Sigmoid colon (tissue), 7 donors: ENCODE measurements around the gene SIDT1. TPM values are rescaled to one million over a fixed set of nuclear protein-coding genes. Genes with fewer than 3 reads are reported as not detected.

Experiments
- DNase-seq: peaks from one replicate; pipeline ENCODE4 v3.0.0-alpha.2; 2019
- H3K27ac ChIP-seq, 4 donors: fragments of 200-600 bp; sonication (generic); one replicate each; pipeline ENCODE4 v1.5.1; 2016 to 2019; ENCODE audit warnings: mild to moderate bottlenecking in 1 of 4
- H3K27me3 ChIP-seq, 3 donors: fragments of 200-600 bp; sonication (generic); one replicate each; pipeline ENCODE4 v1.5.1; 2019; ENCODE audit warnings: mild to moderate bottlenecking in 1 of 3
- H3K36me3 ChIP-seq, 4 donors: fragments of 200-600 bp; sonication (generic); one replicate each; pipeline ENCODE4 v1.5.1; 2016 to 2019
- H3K4me1 ChIP-seq, 4 donors: fragments of 200-600 bp; sonication (generic); one replicate each; pipeline ENCODE4 v1.5.1; 2017 to 2019
- H3K4me3 ChIP-seq, 4 donors: fragments of 200-600 bp; sonication (generic); one replicate each; pipeline ENCODE4 v1.5.1; 2017 to 2019; ENCODE audit warnings: mild to moderate bottlenecking in 2 of 4, moderate library complexity in 1 of 4
- H3K9me3 ChIP-seq, 4 donors: fragments of 200-600 bp in 3 of 4; sonication (generic) in 3 of 4; one replicate each; pipeline versions ENCODE4 v1.5.1 to v1.6.1; 2013 to 2019
- EP300 ChIP-seq, 4 donors: sonication (generic); formaldehyde crosslinking; IDR thresholded peaks; one replicate each; pipeline ENCODE4 v1.6.1; 2017; ENCODE audit warnings: antibody characterized with exemption in 4 of 4
- POLR2A ChIP-seq, 2 donors: fragments of 450-650 bp; IDR thresholded peaks; one replicate each; pipeline ENCODE4 v1.6.1; 2016; ENCODE audit warnings: antibody characterized with exemption in 2 of 2, mild to moderate bottlenecking in 2 of 2, moderate library complexity in 2 of 2
- POLR2AphosphoS5 ChIP-seq, 4 donors: sonication (generic); formaldehyde crosslinking; IDR thresholded peaks; one replicate each; pipeline ENCODE4 v1.6.1; 2017; ENCODE audit warnings: antibody characterized with exemption in 4 of 4
- WGBS, 2 donors: extraction: QIAGEN DNeasy Blood & Tissue Kit; methylation state at CpG; one replicate each; pipeline ENCODE4 v1.1.7; 2013; 5-methylcytosine and 5-hydroxymethylcytosine counted together
- intact Hi-C: fragments of 100-400 bp; cut with DNase I; formaldehyde crosslinking; loops from one replicate; pipeline ENCODE4 v1.15.1; 2023
- polyA plus RNA-seq, 3 donors: library from polyadenylated mRNA; stranded (reverse); fragments of 200-250 nt; gene quantifications; one replicate each; pipeline ENCODE4 v1.2.3, GENCODE V29; 2013
- total RNA-seq, 4 donors: library from RNA; depleted of rRNA; stranded (reverse); fragments of >200 nt; gene quantifications; one replicate each; pipeline ENCODE4 v1.1.0, GENCODE V29; 2016
- TF ChIP-seq, protein P1 (sequence below), 4 experiments: fragments of 450-650 bp in 3 of 4; fragments of 200-600 bp in 1 of 4; IDR thresholded peaks; one replicate each; pipeline ENCODE4 v1.5.1; 2016 to 2019; ENCODE audit warnings: antibody characterized with exemption in 4 of 4, mild to moderate bottlenecking in 3 of 4, moderate library complexity in 2 of 4
- donor health status: healthy with polysubstance abuse.
- donor health status: Bipolar disorder and iron deficiency.
- donor health status: healthy.

The SIDT1 gene
- total and polyA plus RNA-seq, 7 donors: 0.49 to 16.7 (median 1.4) TPM

DNA sequence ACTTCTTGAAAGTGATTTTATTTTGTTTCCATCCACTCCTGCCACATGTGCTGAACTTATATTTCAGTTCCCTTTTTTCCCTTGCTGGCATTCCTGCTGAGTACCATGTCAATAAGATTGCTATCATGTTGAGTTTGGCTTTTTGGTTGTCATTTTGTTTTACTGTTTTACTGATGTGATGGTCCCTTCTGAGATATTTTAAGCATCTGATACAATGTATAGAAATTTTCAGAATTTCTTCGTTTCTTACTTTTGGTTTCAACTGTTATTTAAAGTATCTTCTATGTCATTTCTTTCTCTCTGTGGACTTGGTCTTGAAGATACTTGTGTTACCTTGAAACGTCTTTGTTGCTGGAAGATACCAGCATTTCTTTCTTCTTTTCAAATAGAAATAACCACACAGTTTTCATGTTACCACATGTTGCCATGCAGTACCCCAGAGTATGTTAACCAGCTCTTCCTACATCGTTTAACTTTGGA lies 14.1 kb downstream of the SIDT1 start:
- no peak overlapping the region for H3K4me3 ChIP-seq
- no peaks in the 10 kb centered on the region for H3K27me3 ChIP-seq
- no peaks in the 10 kb centered on the region for H3K4me1 ChIP-seq
- no peak overlapping the region for H3K27ac ChIP-seq
- no peak for TF ChIP-seq POLR2AphosphoS5 (IDR thresholded peaks at IDR 0.05)
- no peak for TF ChIP-seq EP300 (IDR thresholded peaks at IDR 0.05)
- TF ChIP-seq, protein P1, sequence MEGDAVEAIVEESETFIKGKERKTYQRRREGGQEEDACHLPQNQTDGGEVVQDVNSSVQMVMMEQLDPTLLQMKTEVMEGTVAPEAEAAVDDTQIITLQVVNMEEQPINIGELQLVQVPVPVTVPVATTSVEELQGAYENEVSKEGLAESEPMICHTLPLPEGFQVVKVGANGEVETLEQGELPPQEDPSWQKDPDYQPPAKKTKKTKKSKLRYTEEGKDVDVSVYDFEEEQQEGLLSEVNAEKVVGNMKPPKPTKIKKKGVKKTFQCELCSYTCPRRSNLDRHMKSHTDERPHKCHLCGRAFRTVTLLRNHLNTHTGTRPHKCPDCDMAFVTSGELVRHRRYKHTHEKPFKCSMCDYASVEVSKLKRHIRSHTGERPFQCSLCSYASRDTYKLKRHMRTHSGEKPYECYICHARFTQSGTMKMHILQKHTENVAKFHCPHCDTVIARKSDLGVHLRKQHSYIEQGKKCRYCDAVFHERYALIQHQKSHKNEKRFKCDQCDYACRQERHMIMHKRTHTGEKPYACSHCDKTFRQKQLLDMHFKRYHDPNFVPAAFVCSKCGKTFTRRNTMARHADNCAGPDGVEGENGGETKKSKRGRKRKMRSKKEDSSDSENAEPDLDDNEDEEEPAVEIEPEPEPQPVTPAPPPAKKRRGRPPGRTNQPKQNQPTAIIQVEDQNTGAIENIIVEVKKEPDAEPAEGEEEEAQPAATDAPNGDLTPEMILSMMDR (IDR thresholded peaks at IDR 0.05): no peak
- no peak for TF ChIP-seq POLR2A (IDR thresholded peaks at IDR 0.05)
- intact Hi-C loops: no loop called here
- no peaks in the 10 kb centered on the region for H3K36me3 ChIP-seq
- WGBS, 2 donors: 63 to 83% methylated on average over 3 of the region's 3 CpGs
- DNase-seq: no peak
- peaks cover 0 to 3% (median 1%) of the 10 kb centered on the region in 4 donors for H3K9me3 ChIP-seq

DNA sequence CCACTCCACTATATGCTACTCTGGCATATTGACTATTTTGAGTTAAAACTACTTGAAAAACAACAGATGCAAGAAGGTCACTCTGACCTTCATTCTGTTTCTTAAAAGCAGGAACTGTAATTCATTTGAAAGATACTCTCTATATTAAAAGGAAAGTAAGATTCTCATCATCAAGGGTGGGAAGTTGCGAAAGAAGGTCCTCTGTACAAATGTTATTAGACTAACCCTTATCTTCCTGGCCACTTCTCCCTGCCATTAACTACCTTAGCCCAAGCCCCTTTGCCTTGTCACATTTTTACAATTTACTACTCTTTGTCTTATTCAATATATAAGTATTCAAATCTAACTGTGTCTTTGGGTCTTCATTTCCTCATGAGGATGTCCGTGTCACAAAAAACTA lies 16.1 kb downstream of the SIDT1 start:
- no peak overlapping the region for H3K4me3 ChIP-seq
- DNase-seq: no peak
- no peaks in the 10 kb centered on the region for H3K36me3 ChIP-seq
- 96 to 98% methylated on average over 2 of the region's 2 CpGs for WGBS, 2 donors
- H3K4me1 ChIP-seq: no peaks in the 10 kb centered on the region
- H3K9me3 ChIP-seq: peaks cover 0 to 3% (median 0%) of the 10 kb centered on the region in 4 donors
- TF ChIP-seq, protein P1 (IDR thresholded peaks at IDR 0.05): no peak
- TF ChIP-seq POLR2AphosphoS5 (IDR thresholded peaks at IDR 0.05) (no peak), POLR2A (IDR thresholded peaks at IDR 0.05) (no peak), EP300 (IDR thresholded peaks at IDR 0.05) (no peak)
- no peak overlapping the region for H3K27ac ChIP-seq
- intact Hi-C loops: no loop called here
- no peaks in the 10 kb centered on the region for H3K27me3 ChIP-seq

DNA sequence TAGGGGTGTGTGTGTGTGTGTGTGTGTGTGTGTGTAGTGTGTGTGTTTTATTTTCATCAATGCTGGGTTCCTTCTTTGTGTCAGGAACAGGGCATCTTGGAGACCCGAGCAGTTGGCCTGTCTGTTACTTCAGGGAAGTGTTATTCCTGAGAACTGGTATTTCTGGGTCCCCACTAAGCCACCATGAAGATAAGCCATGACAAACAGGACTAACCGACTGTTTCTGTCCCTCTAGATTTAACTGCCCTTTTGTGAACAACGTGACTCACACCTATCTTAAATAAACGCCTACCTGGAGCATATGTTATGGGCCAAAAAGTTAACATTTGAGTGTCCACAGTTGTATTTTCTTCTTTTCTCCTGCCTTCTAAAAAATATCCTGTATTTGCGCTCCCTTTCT lies 19.5 kb downstream of the SIDT1 start:
- intact Hi-C loops: no loop called here
- no peaks in the 10 kb centered on the region for H3K4me1 ChIP-seq
- WGBS, 2 donors: 32 to 71% methylated on average over 5 of the region's 5 CpGs
- H3K4me3 ChIP-seq: no peak overlapping the region
- no peak overlapping the region for H3K27ac ChIP-seq
- DNase-seq: no peak
- peaks cover 0 to 3% (median 0%) of the 10 kb centered on the region in 4 donors for H3K9me3 ChIP-seq
- no peaks in the 10 kb centered on the region for H3K27me3 ChIP-seq
- H3K36me3 ChIP-seq: no peaks in the 10 kb centered on the region
- TF ChIP-seq, protein P1 (IDR thresholded peaks at IDR 0.05): no peak
- TF ChIP-seq POLR2A (IDR thresholded peaks at IDR 0.05) (no peak), EP300 (IDR thresholded peaks at IDR 0.05) (no peak), POLR2AphosphoS5 (IDR thresholded peaks at IDR 0.05) (no peak)

DNA sequence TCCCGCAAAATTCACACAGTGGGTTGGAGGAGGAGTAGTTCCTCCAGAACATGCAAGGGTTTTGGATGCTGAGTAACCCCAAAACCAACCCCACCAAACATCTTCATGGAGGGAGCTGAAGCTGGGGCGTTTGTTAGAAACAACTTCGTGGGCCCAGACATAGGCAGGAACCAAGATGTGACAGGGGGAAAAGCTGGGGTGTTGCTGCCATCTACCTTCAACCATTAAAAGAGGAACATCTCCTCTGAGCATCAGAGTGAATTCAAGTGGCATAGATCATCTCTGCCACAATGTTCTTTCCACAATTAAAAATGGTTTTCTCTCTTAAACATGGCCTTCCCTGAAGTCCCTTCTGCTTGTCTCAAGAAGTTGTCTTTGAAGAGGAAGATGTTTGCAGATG lies 20.5 kb downstream of the SIDT1 start:
- no peak overlapping the region for H3K27ac ChIP-seq
- DNase-seq: no peak
- peaks cover 0 to 3% (median 0%) of the 10 kb centered on the region in 4 donors for H3K9me3 ChIP-seq
- H3K4me1 ChIP-seq: no peaks in the 10 kb centered on the region
- no peak overlapping the region for H3K4me3 ChIP-seq
- WGBS, 2 donors: 73 to 91% methylated on average over 3 of the region's 3 CpGs
- TF ChIP-seq, protein P1 (IDR thresholded peaks at IDR 0.05): no peak
- TF ChIP-seq POLR2A (IDR thresholded peaks at IDR 0.05) (no peak), POLR2AphosphoS5 (IDR thresholded peaks at IDR 0.05) (no peak), EP300 (IDR thresholded peaks at IDR 0.05) (no peak)
- H3K27me3 ChIP-seq: no peaks in the 10 kb centered on the region
- H3K36me3 ChIP-seq: no peaks in the 10 kb centered on the region
- intact Hi-C loops: no loop called here

DNA sequence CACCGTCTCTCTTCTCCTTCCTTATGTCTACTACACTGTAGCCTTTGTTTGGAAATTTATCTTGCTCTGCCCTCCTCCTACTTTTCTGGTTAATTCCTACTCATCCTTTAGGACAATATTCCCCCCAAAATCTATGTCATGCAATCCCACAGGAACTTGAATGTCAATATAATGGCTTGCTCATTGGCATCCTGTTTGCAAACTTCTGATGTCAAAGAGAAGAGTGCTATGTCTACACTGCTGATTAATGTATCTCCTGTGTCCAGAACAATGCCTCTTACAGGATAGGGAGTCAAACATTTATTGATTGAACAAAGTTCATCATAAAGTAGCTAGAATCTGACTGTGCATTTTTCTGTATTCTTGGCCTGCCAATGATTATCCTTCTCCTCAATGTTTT lies 22.8 kb downstream of the SIDT1 start:
- no peak for TF ChIP-seq EP300 (IDR thresholded peaks at IDR 0.05)
- no peak for TF ChIP-seq POLR2AphosphoS5 (IDR thresholded peaks at IDR 0.05)
- TF ChIP-seq POLR2A (IDR thresholded peaks at IDR 0.05): no peak
- TF ChIP-seq, protein P1 (IDR thresholded peaks at IDR 0.05): no peak
- intact Hi-C loops: no loop called here
- no peaks in the 10 kb centered on the region for H3K36me3 ChIP-seq
- H3K27ac ChIP-seq: no peak overlapping the region
- no peaks in the 10 kb centered on the region for H3K27me3 ChIP-seq
- H3K4me3 ChIP-seq: no peak overlapping the region
- DNase-seq: no peak
- H3K4me1 ChIP-seq: no peaks in the 10 kb centered on the region
- no peaks in the 10 kb centered on the region for H3K9me3 ChIP-seq
- 91 to 93% methylated on average over 1 of the region's 1 CpG for WGBS, 2 donors
